PC-9 (cell line): ENCODE measurements around the gene TOP1. TPM values are rescaled to one million over a fixed set of nuclear protein-coding genes. Genes with fewer than 3 reads are reported as not detected.

Source experiments
- BruUV-seq: library from RNA; stranded (reverse); fragments of 400-500 nt; replicated peaks from 2 replicates; lab custom pipeline; 2021; lab: Mats Ljungman, UMichigan
- CTCF ChIA-PET: fragments of 300-600 bp; sonication (Branson Sonifier 250); formaldehyde crosslinking; loops from one replicate; lab custom pipeline; 2022; ENCODE audit warnings: antibody characterized with exemption; lab: Charles Lee
- POLR2A ChIA-PET: fragments of 300-600 bp; sonication (Branson Sonifier 250); formaldehyde crosslinking; loops from one replicate; lab custom pipeline; 2022; ENCODE audit warnings: antibody characterized with exemption; ENCODE audit not compliant: unreplicated experiment; lab: Charles Lee
- DNase-seq, 2 experiments: peaks; one replicate each; pipeline versions ENCODE4 v3.0.0 to v3.0.0-alpha.2; 2015 to 2022; ENCODE audit warnings: mixed read lengths in 1 of 2
- H2AFZ ChIP-seq: fragments of 200-600 bp; sonication (generic); 2 replicates; pipeline ENCODE4 v1.8.1; 2017; ENCODE audit warnings: antibody characterized with exemption
- H3F3A ChIP-seq: fragments of 200-600 bp; sonication (generic); 2 replicates; pipeline ENCODE4 v1.8.1; 2017; ENCODE audit warnings: antibody characterized with exemption, mild to moderate bottlenecking, low read depth; ENCODE audit not compliant: insufficient read depth
- H3K27ac ChIP-seq: fragments of 200-600 bp; sonication (generic); 2 replicates; pipeline ENCODE4 v1.6.1; 2016; ENCODE audit warnings: mixed run types
- H3K27me3 ChIP-seq: fragments of 200-600 bp; sonication (generic); 2 replicates; pipeline ENCODE4 v1.6.1; 2016; ENCODE audit warnings: low read depth, mixed run types; ENCODE audit not compliant: insufficient read depth
- H3K36me3 ChIP-seq: fragments of 200-600 bp; sonication (generic); 2 replicates; pipeline ENCODE4 v1.6.1; 2016; ENCODE audit warnings: low read depth, mixed run types
- H3K4me1 ChIP-seq: fragments of 200-600 bp; sonication (generic); replicated peaks from 2 replicates; pipeline ENCODE4 v1.6.1; 2016; ENCODE audit warnings: mixed run types; ENCODE audit not compliant: insufficient read depth
- H3K4me2 ChIP-seq: fragments of 200-600 bp; sonication (generic); 2 replicates; pipeline ENCODE4 v1.6.1; 2017; ENCODE audit warnings: mixed run types
- H3K4me3 ChIP-seq: fragments of 200-600 bp; sonication (generic); 2 replicates; pipeline ENCODE4 v1.6.1; 2016; ENCODE audit warnings: mixed run types
- H3K79me2 ChIP-seq: fragments of 200-600 bp; sonication (generic); 2 replicates; pipeline ENCODE4 v1.6.1; 2017; ENCODE audit warnings: low read depth, mixed run types
- H3K9me2 ChIP-seq: fragments of 200-600 bp; sonication (generic); 2 replicates; pipeline ENCODE4 v1.8.1; 2017; ENCODE audit warnings: mild to moderate bottlenecking; ENCODE audit not compliant: insufficient read depth
- H3K9me3 ChIP-seq: fragments of 200-600 bp; sonication (generic); 2 replicates; pipeline ENCODE4 v1.8.1; 2016; ENCODE audit warnings: low read depth; ENCODE audit not compliant: insufficient read depth
- H4K20me1 ChIP-seq: fragments of 200-600 bp; sonication (generic); 2 replicates; pipeline ENCODE4 v1.8.1; 2017; ENCODE audit not compliant: insufficient read depth
- CTCF ChIP-seq: fragments of 200-600 bp; sonication (generic); conservative IDR thresholded peaks from 2 replicates; pipeline ENCODE4 v1.6.1; 2017; ENCODE audit warnings: mixed run types, antibody characterized with exemption, mild to moderate bottlenecking, moderate library complexity
- EZH2 ChIP-seq: fragments of 200-600 bp; sonication (generic); IDR thresholded peaks from 2 replicates; pipeline ENCODE4 v1.8.0; 2017; ENCODE audit warnings: antibody characterized with exemption, low read depth
- intact Hi-C: fragments of 100-400 bp; cut with micrococcal nuclease; formaldehyde crosslinking; loops from one replicate; pipeline ENCODE4 v1.10.0; 2022; ENCODE audit not compliant: unreplicated experiment
- total RNA-seq: library from RNA; stranded (reverse); gene quantifications from 2 replicates; pipeline ENCODE4 v1.2.3, GENCODE V29; 2021

TOP1 gene
- total RNA-seq, 1 experiment from 2014 or later, result 55.8 TPM

DNA sequence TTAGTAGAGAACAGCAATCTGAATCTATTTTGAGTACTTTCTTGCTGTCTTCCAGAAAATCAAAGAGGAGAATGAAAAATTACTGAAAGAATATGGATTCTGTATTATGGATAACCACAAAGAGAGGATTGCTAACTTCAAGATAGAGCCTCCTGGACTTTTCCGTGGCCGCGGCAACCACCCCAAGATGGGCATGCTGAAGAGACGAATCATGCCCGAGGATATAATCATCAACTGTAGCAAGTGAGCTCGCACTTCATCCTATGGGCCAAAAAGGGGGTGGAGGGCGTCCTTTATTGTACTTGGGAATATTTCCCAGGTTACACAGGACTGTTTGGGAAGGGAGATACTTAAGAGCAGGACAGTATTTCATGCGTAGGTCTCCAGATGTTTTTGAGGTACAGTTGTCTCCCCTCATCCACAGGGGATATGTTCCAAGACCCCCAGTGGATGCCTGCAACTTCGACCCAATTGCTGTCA lies 71.4 kb downstream of the TOP1 start:
- Histone ChIP-seq H3K9me2 (no peaks in the 10 kb centered on the region), H3K79me2 (no peaks in the 10 kb centered on the region), H3K27ac (no peak overlapping the region), H4K20me1 (0 out of 2 replicates have a peak, but pooled peaks cover 9% of the 10 kb centered on the region), H3K9me3 (no peaks in the 10 kb centered on the region), H2AFZ (no peak overlapping the region), H3F3A (peaks cover 31% of the 10 kb centered on the region), H3K36me3 (peaks cover 70% of the 10 kb centered on the region), H3K4me3 (no peak overlapping the region), H3K4me1 (no peaks in the 10 kb centered on the region), H3K27me3 (no peaks in the 10 kb centered on the region), H3K4me2 (no peak overlapping the region)
- ChIA-PET CTCF (interaction anchor here (1.3 kb wide), 1 partner anchor 110 kb away, joined by 3 read pairs; no protein-coding TSS in a partner anchor), POLR2A (no interaction called here)
- BruUV-seq, result no TSS peak
- DNase-seq, result no peak
- intact Hi-C loops, result no loop called here
- TF ChIP-seq EZH2, result no peak
- TF ChIP-seq CTCF, result no peak

- peaks cover 70% of the 10 kb centered on the region for H3K36me3 ChIP-seq
- no peaks in the 10 kb centered on the region for H3K27me3 ChIP-seq
- H3F3A ChIP-seq, result peaks cover 20% of the 10 kb centered on the region
- intact Hi-C loops, result no loop called here
- no peak overlapping the region for H2AFZ ChIP-seq
- CTCF ChIA-PET, result no interaction called here
- H3K4me3 ChIP-seq, result no peak overlapping the region
- no TSS peak for BruUV-seq
- no peaks in the 10 kb centered on the region for H3K9me2 ChIP-seq
- no peaks in the 10 kb centered on the region for H3K9me3 ChIP-seq
- H3K4me1 ChIP-seq, result no peaks in the 10 kb centered on the region
- TF ChIP-seq EZH2 (no peak), CTCF (no peak)
- DNase-seq, result no peak
- POLR2A ChIA-PET, result no interaction called here
- H3K4me2 ChIP-seq, result no peak overlapping the region
- H4K20me1 ChIP-seq, result no peaks in the 10 kb centered on the region
- no peak overlapping the region for H3K27ac ChIP-seq
- no peaks in the 10 kb centered on the region for H3K79me2 ChIP-seq
These were observed 73.0 kb downstream of the TOP1 start for GRCh38 chr20:41101660-41102059.

DNA sequence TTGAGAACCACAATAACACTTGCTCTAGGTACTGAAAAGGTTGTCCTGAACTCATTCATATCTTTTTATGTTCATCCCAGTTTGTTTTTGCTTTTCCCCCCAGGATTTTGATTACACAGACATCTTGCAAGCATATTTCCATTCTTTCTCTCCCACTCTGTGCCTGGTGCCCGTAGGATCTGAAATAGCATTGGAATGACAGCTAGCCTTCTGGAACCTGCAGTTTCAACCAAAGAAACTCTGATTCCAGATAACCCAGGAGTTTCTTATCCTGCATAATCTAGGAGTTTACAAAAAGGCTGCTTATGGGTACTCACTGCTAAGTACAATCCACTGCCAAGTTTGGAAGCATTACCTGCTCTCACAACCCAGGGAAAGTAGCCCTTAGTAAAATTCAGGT lies 79.9 kb downstream of the TOP1 start:
- POLR2A ChIA-PET, result no interaction called here
- H3K4me3 ChIP-seq, result no peak overlapping the region
- DNase-seq, result no peak
- peaks cover 50% of the 10 kb centered on the region for H3K36me3 ChIP-seq
- H3K4me2 ChIP-seq, result no peak overlapping the region
- CTCF ChIA-PET, result no interaction called here
- H3K27ac ChIP-seq, result no peak overlapping the region
- no TSS peak for BruUV-seq
- no peaks in the 10 kb centered on the region for H3K9me2 ChIP-seq
- intact Hi-C loops, result no loop called here
- no peaks in the 10 kb centered on the region for H3K27me3 ChIP-seq
- peaks cover 20% of the 10 kb centered on the region for H3K4me1 ChIP-seq
- no peak overlapping the region for H2AFZ ChIP-seq
- no peak for TF ChIP-seq CTCF
- no peak for TF ChIP-seq EZH2
- no peaks in the 10 kb centered on the region for H3K9me3 ChIP-seq
- H3F3A ChIP-seq, result peaks cover 31% of the 10 kb centered on the region
- H4K20me1 ChIP-seq, result no peaks in the 10 kb centered on the region
- no peaks in the 10 kb centered on the region for H3K79me2 ChIP-seq
